ENCODE data around the gene FAS. TPM values are rescaled to one million over a fixed set of nuclear protein-coding genes. Genes with fewer than 3 reads are reported as not detected.
A peak's percentile ranks its signal among the peaks of the same experiment; 100 is the strongest.

The FAS gene
- total RNA-seq (2014; rRNA removed), result 55.0 and 55.7 TPM in 2 replicates
- polyA plus RNA-seq (2012), result 13.9 TPM

- DNase-seq (ENCODE audit: low read depth), result peak; percentile 81
Measured at GRCh38 chr10:88990384-88991160, at the start of gene FAS. TSS of gene FAS (plus strand) at chr10:88990798. CDS start at chr10:88990877, 79 bp downstream.

- DNase-seq (ENCODE audit: low read depth), result no peak
Measured at GRCh38 chr10:88941026-88941425, 49.6 kb upstream of the FAS start.

GRCh38 chr10:88943778-88944177, 46.8 kb upstream of the FAS start:
- DNase-seq (ENCODE audit: low read depth), result no peak

- DNase-seq (ENCODE audit: low read depth), result no peak
Measured at GRCh38 chr10:88944813-88945212, 45.8 kb upstream of the FAS start.

GRCh38 chr10:88946200-88946599, 44.4 kb upstream of the FAS start:
- no peak for DNase-seq (ENCODE audit: low read depth)

GRCh38 chr10:88946965-88947590, 43.5 kb upstream of the FAS start:
- no peak for DNase-seq (ENCODE audit: low read depth)

GRCh38 chr10:88949051-88949450, 41.5 kb upstream of the FAS start:
- no peak for DNase-seq (ENCODE audit: low read depth)

GRCh38 chr10:88949912-88950837, 40.4 kb upstream of the FAS start:
- no peak for DNase-seq (ENCODE audit: low read depth)

- peak; percentile 46 for DNase-seq (ENCODE audit: low read depth)
Measured at GRCh38 chr10:88952647-88953111, 37.9 kb upstream of the FAS start, which contains the start of gene ACTA2. TSS of gene ACTA2 (minus strand) at chr10:88952773. CDS start at chr10:88948930, 3,843 bp downstream.

GRCh38 chr10:88953662-88954061, 36.9 kb upstream of the FAS start:
- DNase-seq (ENCODE audit: low read depth), result no peak

GRCh38 chr10:88954458-88955083, 36.0 kb upstream of the FAS start:
- DNase-seq (ENCODE audit: low read depth), result no peak

GRCh38 chr10:88957381-88957780, 33.2 kb upstream of the FAS start:
- DNase-seq (ENCODE audit: low read depth), result no peak

- no peak for DNase-seq (ENCODE audit: low read depth)
Measured at GRCh38 chr10:88958721-88959120, 31.9 kb upstream of the FAS start.

- no peak for DNase-seq (ENCODE audit: low read depth)
Measured at GRCh38 chr10:88960802-88961201, 29.8 kb upstream of the FAS start.

GRCh38 chr10:88961266-88961665, 29.3 kb upstream of the FAS start:
- no peak for DNase-seq (ENCODE audit: low read depth)

- no peak for DNase-seq (ENCODE audit: low read depth)
Measured at GRCh38 chr10:88962336-88962735, 28.3 kb upstream of the FAS start.

- DNase-seq (ENCODE audit: low read depth), result no peak
Measured at GRCh38 chr10:88963318-88963717, 27.3 kb upstream of the FAS start.

- DNase-seq (ENCODE audit: low read depth), result no peak
Measured at GRCh38 chr10:88964360-88964759, 26.2 kb upstream of the FAS start.

- no peak for DNase-seq (ENCODE audit: low read depth)
Measured at GRCh38 chr10:88964869-88965415, 25.7 kb upstream of the FAS start.

GRCh38 chr10:88966797-88967196, 23.8 kb upstream of the FAS start:
- no peak for DNase-seq (ENCODE audit: low read depth)

GRCh38 chr10:88968391-88968790, 22.2 kb upstream of the FAS start:
- DNase-seq (ENCODE audit: low read depth), result peak; percentile 44

All from LHCN-M2 (cell line).